ENCODE results near the gene OR5M11. TPM values are rescaled to one million over a fixed set of nuclear protein-coding genes. Genes with fewer than 3 reads are reported as not detected.

Gene OR5M11
- total RNA-seq, 1 experiment from 2014 or later = not detected

GRCh38 chr11:56495117-56495516 lies 47.9 kb downstream of the OR5M11 start:
- H3K4me3 ChIP-seq (replicated peaks in 1 of 2; ENCODE audit: low read depth in 1 of 2, low read length in 2 of 2) = no peak overlapping the region
- no peak overlapping the region for H2AFZ ChIP-seq (ENCODE audit: low read depth, low read length, poor library complexity, severe bottlenecking)
- no peaks in the 10 kb centered on the region for H3K79me2 ChIP-seq (ENCODE audit: insufficient read depth, low read length)
- ChIA-PET CTCF (no interaction called here), RAD21 (ENCODE audit: low non-redundant PET in 1 of 2, low total read pairs in 2 of 2, uncharacterized antibody in 2 of 2, unreplicated experiment in 2 of 2) (no interaction called here), POLR2A (no interaction called here)
- no peak overlapping the region for H3K27ac ChIP-seq (ENCODE audit: low read depth, low read length)
- no peaks in the 10 kb centered on the region for H3K4me1 ChIP-seq (ENCODE audit: control insufficient read depth in 1 of 2, insufficient read depth in 2 of 2, low read length in 2 of 2)
- H3K4me2 ChIP-seq (ENCODE audit: low read length) = no peak overlapping the region
- no peak for DNase-seq (ENCODE audit: low read depth, low spot score)
- no peaks in the 10 kb centered on the region for H4K20me1 ChIP-seq (ENCODE audit: insufficient read depth)
- TF ChIP-seq REST (IDR thresholded peaks at IDR 0.05; ENCODE audit: low read depth) (no peak), POLR2AphosphoS5 (IDR thresholded peaks at IDR 0.05; ENCODE audit: low read depth, low read length) (no peak)
- no peaks in the 10 kb centered on the region for H3K9me2 ChIP-seq (ENCODE audit: insufficient read depth)
- no peak for ATAC-seq
- no peak overlapping the region for H3K9ac ChIP-seq (ENCODE audit: low read length)
- no peaks in the 10 kb centered on the region for H3K36me3 ChIP-seq (ENCODE audit: control insufficient read depth in 1 of 2, insufficient read depth in 2 of 2, low read length in 2 of 2)
- H3K27me3 ChIP-seq (ENCODE audit: insufficient read depth, low read length) = no peaks in the 10 kb centered on the region
- no TSS peak for BruUV-seq (replicated peaks)
- peaks cover 6 to 7% of the 10 kb centered on the region in 2 experiments; a peak in 2 of 4 replicates for H3K9me3 ChIP-seq (ENCODE audit: control insufficient read depth in 1 of 2, insufficient read depth in 1 of 2, low read depth in 1 of 2, low read length in 2 of 2)
- intact Hi-C loops (cut with micrococcal nuclease) = no loop called here

Other genes starting within 250 kb of the OR5M11 start
- not detected for gene OR8K3, start 228.1 kb downstream of the OR5M11 start, total RNA-seq (2021; ENCODE audit: unreplicated experiment)
- not detected for gene OR8K1, start 197.2 kb downstream of the OR5M11 start, total RNA-seq (2021; ENCODE audit: unreplicated experiment)
- not detected for gene OR8J1, start 189.0 kb downstream of the OR5M11 start, total RNA-seq (2021; ENCODE audit: unreplicated experiment)
- not detected for gene OR8U1, start 167.6 kb downstream of the OR5M11 start, total RNA-seq (2021; ENCODE audit: unreplicated experiment)
- gene OR5AL1, start 130.6 kb downstream of the OR5M11 start, total RNA-seq (2021; ENCODE audit: unreplicated experiment) = not detected
- not detected for gene OR5M3, start 69.9 kb downstream of the OR5M11 start, total RNA-seq (2021; ENCODE audit: unreplicated experiment)
- not detected for gene OR5M8, start 51.9 kb downstream of the OR5M11 start, total RNA-seq (2021; ENCODE audit: unreplicated experiment)
- gene OR5M10, start 34.5 kb upstream of the OR5M11 start, total RNA-seq (2021; ENCODE audit: unreplicated experiment) = not detected
- gene OR5M1, start 71.6 kb upstream of the OR5M11 start, total RNA-seq (2021; ENCODE audit: unreplicated experiment) = not detected
- gene OR5AP2, start 99.2 kb upstream of the OR5M11 start, total RNA-seq (2021; ENCODE audit: unreplicated experiment) = not detected
- gene OR5AR1, start 120.4 kb upstream of the OR5M11 start, total RNA-seq (2021; ENCODE audit: unreplicated experiment) = not detected
- not detected for gene OR9G1, start 155.8 kb upstream of the OR5M11 start, total RNA-seq (2021; ENCODE audit: unreplicated experiment)
- not detected for gene OR9G4, start 205.4 kb upstream of the OR5M11 start, total RNA-seq (2021; ENCODE audit: unreplicated experiment)

Measured in HCT116 (cell line).